ENCODE results near the gene TMEM26. TPM values are rescaled to one million over a fixed set of nuclear protein-coding genes. Genes with fewer than 3 reads are reported as not detected.

Gene TMEM26
- total RNA-seq, 1 experiment from 2014 or later: 1.6 TPM

- POLR2A ChIA-PET: no interaction called here
- no peak overlapping the region for H3K4me3 Mint-ChIP-seq
- H3K9me3 Mint-ChIP-seq: no peaks in the 10 kb centered on the region
- no peaks in the 10 kb centered on the region for H3K36me3 Mint-ChIP-seq
- H3K27ac Mint-ChIP-seq: no peak overlapping the region
- TF ChIP-seq NFYB (CRISPR knock-in tag; conservative IDR thresholded peaks at IDR 0.05; ENCODE audit: low read depth) (no peak), ZNF425 (CRISPR knock-in tag; conservative IDR thresholded peaks at IDR 0.05) (no peak), CBFB (CRISPR knock-in tag; IDR thresholded peaks at IDR 0.05; ENCODE audit: low read depth) (no peak), ZNF121 (CRISPR knock-in tag; IDR thresholded peaks at IDR 0.05) (no peak), CREB1 (CRISPR knock-in tag; IDR thresholded peaks at IDR 0.05) (no peak), CTCF (IDR thresholded peaks at IDR 0.05) (no peak), RORB (CRISPR knock-in tag; IDR thresholded peaks at IDR 0.05) (no peak), PRRX2 (CRISPR knock-in tag; IDR thresholded peaks at IDR 0.05) (no peak), TCF7 (CRISPR knock-in tag; IDR thresholded peaks at IDR 0.05; ENCODE audit: low read depth) (no peak), RELA (CRISPR knock-in tag; IDR thresholded peaks at IDR 0.05; ENCODE audit: borderline replicate concordance) (no peak), EMX1 (CRISPR knock-in tag; IDR thresholded peaks at IDR 0.05) (no peak), CDX4 (CRISPR knock-in tag; IDR thresholded peaks at IDR 0.05; ENCODE audit: borderline replicate concordance) (no peak)
- CTCF ChIA-PET: no interaction called here
- H3K4me1 Mint-ChIP-seq: peaks cover 5% of the 10 kb centered on the region
- DNase-seq (ENCODE audit: low spot score) (no peak), ATAC-seq (no peak)
- no peaks in the 10 kb centered on the region for H3K27me3 Mint-ChIP-seq (ENCODE audit: low read depth)
Measured at GRCh38 chr10:61463035-61463909, 10.1 kb upstream of the TMEM26 start.

- H3K4me1 Mint-ChIP-seq: peaks cover 2% of the 10 kb centered on the region; the same call in 1 of the 2 replicates
- H3K4me3 Mint-ChIP-seq: no peak overlapping the region
- CTCF ChIA-PET: no interaction called here
- no peaks in the 10 kb centered on the region for H3K36me3 Mint-ChIP-seq
- no peak for ATAC-seq
- POLR2A ChIA-PET: no interaction called here
- DNase-seq (ENCODE audit: low spot score): no peak
- H3K9me3 Mint-ChIP-seq: no peaks in the 10 kb centered on the region
- TF ChIP-seq E2F5 (CRISPR knock-in tag; IDR thresholded peaks at IDR 0.05) (no peak), ZBTB43 (CRISPR knock-in tag; IDR thresholded peaks at IDR 0.05) (no peak), TP53 (CRISPR knock-in tag; IDR thresholded peaks at IDR 0.05) (no peak), MAX (CRISPR knock-in tag; IDR thresholded peaks at IDR 0.05) (no peak), CDX4 (CRISPR knock-in tag; IDR thresholded peaks at IDR 0.05; ENCODE audit: borderline replicate concordance) (no peak), JUN (CRISPR knock-in tag; IDR thresholded peaks at IDR 0.05) (no peak), SOX15 (CRISPR knock-in tag; IDR thresholded peaks at IDR 0.05) (no peak)
- no peak overlapping the region for H3K27ac Mint-ChIP-seq
- H3K27me3 Mint-ChIP-seq (ENCODE audit: low read depth): peaks cover 4% of the 10 kb centered on the region; the same call in 1 of the 2 replicates
Measured at GRCh38 chr10:61460835-61461234, 7.7 kb upstream of the TMEM26 start.
